H9 (cell line): ENCODE measurements around the gene C16orf90. TPM values are rescaled to one million over a fixed set of nuclear protein-coding genes. Genes with fewer than 3 reads are reported as not detected.

Experiments used
- DNase-seq: peaks from one replicate; pipeline ENCODE4 v3.0.0-alpha.2; 2017
- H2AFZ ChIP-seq: one replicate; pipeline ENCODE4 v1.6.1; 2013; ENCODE audit warnings: mild to moderate bottlenecking, low read length, control low read depth, moderate library complexity
- H2AK5ac ChIP-seq: 2 replicates; pipeline ENCODE4 v1.6.1; 2013; ENCODE audit warnings: low read length, control low read depth, mixed read lengths; ENCODE audit not compliant: insufficient read length
- H2BK120ac ChIP-seq: one replicate; pipeline ENCODE4 v1.6.1; 2013; ENCODE audit warnings: low read depth, mild to moderate bottlenecking, low read length, control low read depth, inconsistent platforms; ENCODE audit not compliant: poor library complexity, severe bottlenecking
- H2BK12ac ChIP-seq: 2 replicates; pipeline ENCODE4 v1.6.1; 2013; ENCODE audit warnings: low read length, control low read depth, mixed read lengths, low read depth; ENCODE audit not compliant: insufficient read length
- H2BK15ac ChIP-seq: 2 replicates; pipeline ENCODE4 v1.6.1; 2013; ENCODE audit warnings: low read depth, low read length, control low read depth
- H2BK20ac ChIP-seq: one replicate; pipeline ENCODE4 v1.6.1; 2013; ENCODE audit warnings: low read depth, mild to moderate bottlenecking, low read length, control low read depth, inconsistent platforms; ENCODE audit not compliant: poor library complexity, severe bottlenecking
- H2BK5ac ChIP-seq: 2 replicates; pipeline ENCODE4 v1.6.1; 2013; ENCODE audit warnings: low read length, control low read depth, mixed read lengths; ENCODE audit not compliant: insufficient read length
- H3K14ac ChIP-seq: 2 replicates; pipeline ENCODE4 v1.6.1; 2013; ENCODE audit warnings: low read length, control low read depth; ENCODE audit not compliant: insufficient read depth
- H3K18ac ChIP-seq: 2 replicates; pipeline ENCODE4 v1.6.1; 2013; ENCODE audit warnings: low read depth, mild to moderate bottlenecking, mixed read lengths, low read length, control low read depth; ENCODE audit not compliant: insufficient read length
- H3K23ac ChIP-seq: 2 replicates; pipeline ENCODE4 v1.6.1; 2013; ENCODE audit warnings: low read length, control low read depth, mixed read lengths, low read depth; ENCODE audit not compliant: insufficient read length
- H3K23me2 ChIP-seq: 2 replicates; pipeline ENCODE4 v1.6.1; 2013; ENCODE audit warnings: low read depth, mild to moderate bottlenecking, mixed read lengths, low read length, control low read depth; ENCODE audit not compliant: insufficient read length, poor library complexity, severe bottlenecking
- H3K27ac ChIP-seq: 2 replicates; pipeline ENCODE4 v1.5.1; 2013; ENCODE audit warnings: low read length, control low read depth, mixed read lengths, low read depth; ENCODE audit not compliant: insufficient read length
- H3K27me3 ChIP-seq: 2 replicates; pipeline ENCODE4 v1.6.1; 2013; ENCODE audit warnings: low read length, control low read depth, inconsistent platforms; ENCODE audit not compliant: insufficient read depth
- H3K4ac ChIP-seq: 2 replicates; pipeline ENCODE4 v1.6.1; 2013; ENCODE audit warnings: low read depth, mild to moderate bottlenecking, control low read depth, inconsistent platforms, low read length, moderate library complexity
- H3K4me1 ChIP-seq: 2 replicates; pipeline ENCODE4 v1.6.1; 2013; ENCODE audit warnings: low read length, control low read depth, inconsistent platforms; ENCODE audit not compliant: insufficient read depth
- H3K4me2 ChIP-seq: 2 replicates; pipeline ENCODE4 v1.6.1; 2013; ENCODE audit warnings: low read length, control low read depth, mixed read lengths; ENCODE audit not compliant: insufficient read length, insufficient read depth
- H3K56ac ChIP-seq: 2 replicates; pipeline ENCODE4 v1.6.1; 2013; ENCODE audit warnings: low read depth, mild to moderate bottlenecking, mixed read lengths, low read length, control low read depth; ENCODE audit not compliant: insufficient read length
- H3K79me1 ChIP-seq: 2 replicates; pipeline ENCODE4 v1.6.1; 2013; ENCODE audit warnings: low read depth, mild to moderate bottlenecking, moderate library complexity, low read length, control low read depth, inconsistent platforms; ENCODE audit not compliant: insufficient read depth, poor library complexity, severe bottlenecking
- H3K79me2 ChIP-seq: 2 replicates; pipeline ENCODE4 v1.6.1; 2013; ENCODE audit warnings: low read length, control low read depth, inconsistent platforms; ENCODE audit not compliant: insufficient read depth
- H3K9ac ChIP-seq: 2 replicates; pipeline ENCODE4 v1.6.1; 2013; ENCODE audit warnings: low read length, control low read depth, mixed read lengths; ENCODE audit not compliant: insufficient read length; ENCODE audit errors: extremely low read depth
- H3K9me3 ChIP-seq: one replicate; pipeline ENCODE4 v1.6.1; 2013; ENCODE audit warnings: low read depth, low read length, inconsistent platforms; ENCODE audit not compliant: control insufficient read depth
- H3T11ph ChIP-seq: one replicate; pipeline ENCODE4 v1.6.1; 2013; ENCODE audit warnings: mild to moderate bottlenecking, low read length, control low read depth, inconsistent platforms
- H4K20me1 ChIP-seq: one replicate; pipeline ENCODE4 v1.6.1; 2013; ENCODE audit not compliant: control insufficient read depth, insufficient read length, insufficient read depth
- H4K5ac ChIP-seq: 2 replicates; pipeline ENCODE4 v1.6.1; 2013; ENCODE audit warnings: low read depth, mild to moderate bottlenecking, mixed read lengths, low read length, control low read depth; ENCODE audit not compliant: insufficient read length
- H4K8ac ChIP-seq: replicated peaks from 2 replicates; pipeline ENCODE4 v1.6.1; 2013; ENCODE audit warnings: low read length, control low read depth, mixed read lengths, low read depth; ENCODE audit not compliant: insufficient read length
- H4K91ac ChIP-seq: 2 replicates; pipeline ENCODE4 v1.6.1; 2013; ENCODE audit warnings: low read depth, mild to moderate bottlenecking, moderate library complexity, mixed read lengths, low read length, control low read depth; ENCODE audit not compliant: insufficient read length
- H3K27ac Mint-ChIP-seq, 3 experiments: 2 replicates in 2 of 3; 3 replicates in 1 of 3; pipeline ENCODE4 v1.8.0; 2020 to 2021; ENCODE audit warnings: mixed read lengths in 3 of 3, mild to moderate bottlenecking in 1 of 3, moderate library complexity in 1 of 3
- H3K27me3 Mint-ChIP-seq: 2 replicates; pipeline ENCODE4 v1.8.0; 2021; ENCODE audit warnings: low read depth, mild to moderate bottlenecking, moderate library complexity, mixed read lengths
- H3K36me3 Mint-ChIP-seq, 3 experiments: 2 replicates in 2 of 3; 3 replicates in 1 of 3; pipeline ENCODE4 v1.8.0; 2020 to 2021; ENCODE audit warnings: low read depth in 3 of 3, mixed read lengths in 3 of 3; ENCODE audit not compliant: insufficient read depth in 1 of 3
- H3K4me1 Mint-ChIP-seq, 2 experiments: 2 replicates each; pipeline ENCODE4 v1.8.0; 2020; ENCODE audit warnings: mixed read lengths in 2 of 2
- H3K4me3 Mint-ChIP-seq, 2 experiments: 2 replicates in 1 of 2; 3 replicates in 1 of 2; pipeline ENCODE4 v1.8.0; 2020 to 2021; ENCODE audit warnings: mild to moderate bottlenecking in 2 of 2, mixed read lengths in 2 of 2, moderate library complexity in 1 of 2
- H3K9me3 Mint-ChIP-seq, 2 experiments: 2 replicates in 1 of 2; 3 replicates in 1 of 2; pipeline ENCODE4 v1.8.0; 2020; ENCODE audit warnings: mild to moderate bottlenecking in 2 of 2, mixed read lengths in 2 of 2, moderate library complexity in 1 of 2
- WGBS: extraction: QIAGEN DNeasy Blood & Tissue Kit; methylation state at CpG from one replicate; pipeline ENCODE4 v1.1.7; 2013; ENCODE audit warnings: missing lambda C conversion rate, low lambda C conversion rate, mixed read lengths; ENCODE audit not compliant: insufficient read length; ENCODE audit errors: extremely low coverage; 5-methylcytosine and 5-hydroxymethylcytosine counted together
- total RNA-seq: library from RNA; stranded (reverse); gene quantifications from 2 replicates; pipeline ENCODE4 v1.2.1, GENCODE V29; 2021
- TF ChIP-seq, protein P1 (sequence below): fragments of 200-600 bp; sonication (generic); conservative IDR thresholded peaks from 3 replicates; pipeline ENCODE4 v1.8.0; 2021; ENCODE audit warnings: antibody characterized with exemption, mild to moderate bottlenecking

The C16orf90 gene
- total RNA-seq, 1 experiment from 2014 or later: not detected

- Histone ChIP-seq H2BK120ac (no peak overlapping the region), H2BK20ac (no peak overlapping the region), H3K14ac (no peak overlapping the region), H2AK5ac (no peak overlapping the region), H4K91ac (no peak overlapping the region), H3K9me3 (no peaks in the 10 kb centered on the region), H4K20me1 (no peaks in the 10 kb centered on the region), H3K23me2 (peaks cover 8% of the 10 kb centered on the region), H3K9ac (no peak overlapping the region), H4K5ac (no peak overlapping the region), H2BK12ac (no peak overlapping the region), H4K8ac (no peak overlapping the region), H3K4me1 (peaks cover 8% of the 10 kb centered on the region; the same call in 1 of the 2 replicates), H3K18ac (no peak overlapping the region), H3K23ac (no peak overlapping the region), H2BK5ac (no peak overlapping the region), H3K27me3 (no peaks in the 10 kb centered on the region), H2AFZ (no peak overlapping the region), H3K4ac (no peak overlapping the region), H3K56ac (no peak overlapping the region), H3T11ph (no peak overlapping the region), H3K79me1 (peaks cover 7% of the 10 kb centered on the region), H3K27ac (no peak overlapping the region), H3K4me2 (peak overlapping the region; percentile 90), H3K79me2 (peaks cover 25% of the 10 kb centered on the region), H2BK15ac (no peak overlapping the region)
- Mint-ChIP-seq H3K27ac (peak overlapping the region; percentile 4 to 32 (median 20); a peak in 4 of 7 replicates), H3K4me1 (peaks cover 39 to 41% of the 10 kb centered on the region in 2 experiments), H3K36me3 (no peaks in the 10 kb centered on the region; a peak in 1 of 7 replicates), H3K4me3 (peak overlapping the region; percentile 18 to 96; a peak in 4 of 5 replicates), H3K27me3 (no peaks in the 10 kb centered on the region), H3K9me3 (no peaks in the 10 kb centered on the region)
- no peak for DNase-seq
- no CpG with 5 or more reads among the region's 7 CpGs for WGBS
- TF ChIP-seq, protein P1, sequence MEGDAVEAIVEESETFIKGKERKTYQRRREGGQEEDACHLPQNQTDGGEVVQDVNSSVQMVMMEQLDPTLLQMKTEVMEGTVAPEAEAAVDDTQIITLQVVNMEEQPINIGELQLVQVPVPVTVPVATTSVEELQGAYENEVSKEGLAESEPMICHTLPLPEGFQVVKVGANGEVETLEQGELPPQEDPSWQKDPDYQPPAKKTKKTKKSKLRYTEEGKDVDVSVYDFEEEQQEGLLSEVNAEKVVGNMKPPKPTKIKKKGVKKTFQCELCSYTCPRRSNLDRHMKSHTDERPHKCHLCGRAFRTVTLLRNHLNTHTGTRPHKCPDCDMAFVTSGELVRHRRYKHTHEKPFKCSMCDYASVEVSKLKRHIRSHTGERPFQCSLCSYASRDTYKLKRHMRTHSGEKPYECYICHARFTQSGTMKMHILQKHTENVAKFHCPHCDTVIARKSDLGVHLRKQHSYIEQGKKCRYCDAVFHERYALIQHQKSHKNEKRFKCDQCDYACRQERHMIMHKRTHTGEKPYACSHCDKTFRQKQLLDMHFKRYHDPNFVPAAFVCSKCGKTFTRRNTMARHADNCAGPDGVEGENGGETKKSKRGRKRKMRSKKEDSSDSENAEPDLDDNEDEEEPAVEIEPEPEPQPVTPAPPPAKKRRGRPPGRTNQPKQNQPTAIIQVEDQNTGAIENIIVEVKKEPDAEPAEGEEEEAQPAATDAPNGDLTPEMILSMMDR: no peak
Observed at GRCh38 chr16:3460121-3460520, 35.2 kb downstream of the C16orf90 start.
